Activated CD4-positive, alpha-beta T cell treated with anti-CD3 and anti-CD28 coated beads for 1 hour (primary cell): ENCODE measurements around the gene MYO9B.

Source experiments
- DNase-seq: peaks from one replicate; pipeline ENCODE4 v3.0.0-alpha.2; 2020

The MYO9B gene

GRCh38 chr19:17219286-17219685 is 143.7 kb downstream of the MYO9B start:
- no peak for DNase-seq

- no peak for DNase-seq
Measured at GRCh38 chr19:17220207-17220758, 144.7 kb downstream of the MYO9B start.

- no peak for DNase-seq
Measured at GRCh38 chr19:17225053-17225452, 149.5 kb downstream of the MYO9B start.

- DNase-seq = peak; percentile 93
Measured at GRCh38 chr19:17226002-17226933, 150.7 kb downstream of the MYO9B start, which contains the start of gene OCEL1. TSS of gene OCEL1 (plus strand) at chr19:17226226. CDS start at chr19:17226248, 22 bp downstream.

- no peak for DNase-seq
Measured at GRCh38 chr19:17227798-17228367, 152.3 kb downstream of the MYO9B start.

GRCh38 chr19:17229890-17230289 is 154.3 kb downstream of the MYO9B start:
- no peak for DNase-seq

GRCh38 chr19:17232258-17232657 is 156.7 kb downstream of the MYO9B start:
- DNase-seq = no peak

GRCh38 chr19:17234911-17235299 is 159.3 kb downstream of the MYO9B start:
- peak; percentile 32 for DNase-seq

- DNase-seq = peak; percentile 68
Measured at GRCh38 chr19:17235300-17235970, 159.9 kb downstream of the MYO9B start.

- no peak for DNase-seq
Measured at GRCh38 chr19:17235971-17236777, 160.6 kb downstream of the MYO9B start.

- no peak for DNase-seq
Measured at GRCh38 chr19:17236811-17237543, 161.4 kb downstream of the MYO9B start.

- no peak for DNase-seq
Measured at GRCh38 chr19:17237747-17238706, 162.4 kb downstream of the MYO9B start.

- DNase-seq = no peak
Measured at GRCh38 chr19:17240062-17240752, 164.6 kb downstream of the MYO9B start.

GRCh38 chr19:17240826-17241399 is 165.3 kb downstream of the MYO9B start:
- DNase-seq = no peak

- no peak for DNase-seq
Measured at GRCh38 chr19:17242431-17243208, 167.0 kb downstream of the MYO9B start.

GRCh38 chr19:17243211-17243829 is 167.7 kb downstream of the MYO9B start:
- no peak for DNase-seq

GRCh38 chr19:17243830-17244617 is 168.4 kb downstream of the MYO9B start:
- DNase-seq = no peak
